Lung (tissue), 12 donors: ENCODE results near the gene DISC1. TPM values are rescaled to one million over a fixed set of nuclear protein-coding genes. Genes with fewer than 3 reads are reported as not detected.

ENCODE experiments used
- ATAC-seq: fragments of 200-7000 bp; cut with Tn5 transposase; one replicate; pipeline ENCODE4 v1.9.1; 2020; ENCODE audit warnings: moderate number of reproducible peaks; ENCODE audit not compliant: insufficient read depth, low FRiP score
- DNase-seq, 3 donors: peaks; one replicate each; pipeline ENCODE4 v3.0.0-alpha.2; 2013 to 2017
- H3K27ac ChIP-seq, 2 donors: one replicate each; pipeline ENCODE4 v1.5.1; 2013; ENCODE audit warnings: mild to moderate bottlenecking in 2 of 2, moderate library complexity in 2 of 2, control low read depth in 1 of 2, inconsistent platforms in 1 of 2, low read depth in 1 of 2, low read length in 1 of 2
- H3K27me3 ChIP-seq, 3 donors: one replicate each; pipeline ENCODE4 v1.5.1; 2013; ENCODE audit warnings: low read length in 2 of 3; ENCODE audit not compliant: control insufficient read depth in 3 of 3, insufficient read depth in 3 of 3
- H3K36me3 ChIP-seq, 4 donors: one replicate each; pipeline ENCODE4 v1.5.1; 2013; ENCODE audit warnings: low read length in 4 of 4, mild to moderate bottlenecking in 1 of 4, moderate library complexity in 1 of 4; ENCODE audit not compliant: control insufficient read depth in 4 of 4, insufficient read depth in 4 of 4
- H3K4me1 ChIP-seq, 5 donors: one replicate each; pipeline ENCODE4 v1.5.1; 2013; ENCODE audit warnings: low read length in 5 of 5, mild to moderate bottlenecking in 2 of 5, moderate library complexity in 1 of 5; ENCODE audit not compliant: control insufficient read depth in 5 of 5, insufficient read depth in 5 of 5
- H3K4me3 ChIP-seq: one replicate; pipeline ENCODE4 v1.5.1; 2013; ENCODE audit warnings: mild to moderate bottlenecking, control low read depth, moderate library complexity
- H3K9ac ChIP-seq, 2 donors: one replicate each; pipeline ENCODE4 v1.5.1; 2013; ENCODE audit warnings: low read length in 2 of 2, control low read depth in 1 of 2; ENCODE audit not compliant: insufficient read depth in 1 of 2
- H3K9me3 ChIP-seq, 4 donors: one replicate each; pipeline ENCODE4 v1.5.1; 2013; ENCODE audit warnings: low read length in 3 of 4, mild to moderate bottlenecking in 1 of 4, moderate library complexity in 1 of 4; ENCODE audit not compliant: control insufficient read depth in 4 of 4, insufficient read depth in 3 of 4
- WGBS, 2 donors: extraction: QIAGEN DNeasy Blood & Tissue Kit; methylation state at CpG; one replicate each; pipeline ENCODE4 v1.1.7; 2013; 5-methylcytosine and 5-hydroxymethylcytosine counted together
- polyA plus RNA-seq, 2 donors: library from polyadenylated mRNA; stranded (reverse); fragments of 200-250 nt; gene quantifications; one replicate each; pipeline ENCODE4 v1.2.1, GENCODE V29; 2013
- total RNA-seq, 2 donors: library from RNA; depleted of rRNA in 1 of 2; stranded (reverse); fragments of >200 nt in 1 of 2; gene quantifications; one replicate each; pipeline ENCODE4 v1.2.1, GENCODE V29; 2014 to 2021
- TF ChIP-seq, protein P1 (sequence below): IDR thresholded peaks from 2 replicates; pipeline ENCODE4 v1.5.1; 2012; ENCODE audit warnings: mild to moderate bottlenecking; ENCODE audit errors: control extremely low read depth, extremely low read depth
- donor health status: control.
- donor health status: control.
- donor health status: Bipolar disorder and iron deficiency.
- donor health status: healthy.
- donor health status: DM: yes; HTN: yes; CAD: no.

DISC1 gene
- total and polyA plus RNA-seq, 4 donors = 0.98 to 32.9 (median 6.1) TPM

DNA sequence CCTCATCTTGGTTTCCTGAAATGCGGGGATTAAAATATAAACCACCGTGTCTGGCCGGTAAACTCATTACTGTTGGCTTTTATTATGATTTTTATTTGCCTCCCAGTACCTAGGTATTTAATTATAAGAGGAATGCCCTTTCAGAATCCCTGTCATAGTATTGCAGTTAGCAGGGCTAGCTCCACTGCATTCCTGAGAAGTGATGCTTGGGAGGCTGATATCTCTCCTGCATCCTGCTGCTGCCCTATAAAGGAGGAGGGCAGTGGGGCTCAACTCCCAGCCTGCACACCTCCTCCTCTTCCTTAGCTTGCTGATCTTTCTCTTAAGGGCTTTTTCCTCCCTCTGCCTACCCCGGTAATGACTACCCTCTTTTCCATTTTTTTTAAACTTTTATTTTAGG is 19.9 kb upstream of the DISC1 start:
- no peaks in the 10 kb centered on the region for H3K27me3 ChIP-seq
- WGBS, 2 donors = 77 to 79% methylated on average over 4 of the region's 4 CpGs
- TF ChIP-seq, protein P1, sequence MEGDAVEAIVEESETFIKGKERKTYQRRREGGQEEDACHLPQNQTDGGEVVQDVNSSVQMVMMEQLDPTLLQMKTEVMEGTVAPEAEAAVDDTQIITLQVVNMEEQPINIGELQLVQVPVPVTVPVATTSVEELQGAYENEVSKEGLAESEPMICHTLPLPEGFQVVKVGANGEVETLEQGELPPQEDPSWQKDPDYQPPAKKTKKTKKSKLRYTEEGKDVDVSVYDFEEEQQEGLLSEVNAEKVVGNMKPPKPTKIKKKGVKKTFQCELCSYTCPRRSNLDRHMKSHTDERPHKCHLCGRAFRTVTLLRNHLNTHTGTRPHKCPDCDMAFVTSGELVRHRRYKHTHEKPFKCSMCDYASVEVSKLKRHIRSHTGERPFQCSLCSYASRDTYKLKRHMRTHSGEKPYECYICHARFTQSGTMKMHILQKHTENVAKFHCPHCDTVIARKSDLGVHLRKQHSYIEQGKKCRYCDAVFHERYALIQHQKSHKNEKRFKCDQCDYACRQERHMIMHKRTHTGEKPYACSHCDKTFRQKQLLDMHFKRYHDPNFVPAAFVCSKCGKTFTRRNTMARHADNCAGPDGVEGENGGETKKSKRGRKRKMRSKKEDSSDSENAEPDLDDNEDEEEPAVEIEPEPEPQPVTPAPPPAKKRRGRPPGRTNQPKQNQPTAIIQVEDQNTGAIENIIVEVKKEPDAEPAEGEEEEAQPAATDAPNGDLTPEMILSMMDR = no peak
- no peak overlapping the region for H3K9ac ChIP-seq
- DNase-seq (no peak), ATAC-seq (no peak)
- no peak overlapping the region for H3K27ac ChIP-seq
- H3K36me3 ChIP-seq = no peaks in the 10 kb centered on the region
- H3K9me3 ChIP-seq = no peaks in the 10 kb centered on the region
- H3K4me3 ChIP-seq = no peak overlapping the region
- H3K4me1 ChIP-seq = peaks cover 0 to 14% (median 2%) of the 10 kb centered on the region in 5 donors

DNA sequence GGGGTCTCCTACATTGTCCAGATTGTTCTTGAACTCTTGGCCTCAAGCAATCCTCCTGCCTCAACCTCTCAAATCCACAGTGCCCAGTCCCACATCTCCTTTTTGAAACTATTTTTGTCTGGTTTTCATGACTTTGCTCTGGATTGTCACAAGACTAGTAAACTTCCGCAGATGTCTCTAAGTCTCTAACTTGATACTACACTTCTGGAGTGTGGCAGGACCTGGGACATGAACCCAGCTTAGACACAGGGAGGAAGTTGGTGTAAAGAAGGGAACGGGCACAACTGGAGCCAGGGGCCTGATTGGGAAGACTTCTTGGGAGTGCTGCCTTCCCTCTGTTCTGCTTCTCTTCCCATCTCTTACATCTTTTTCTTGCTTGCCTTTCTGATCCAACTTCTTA is 16.2 kb upstream of the DISC1 start:
- H3K27ac ChIP-seq = no peak overlapping the region
- H3K9ac ChIP-seq = no peak overlapping the region
- no peak overlapping the region for H3K4me3 ChIP-seq
- DNase-seq = no peak
- WGBS, 2 donors = 64 to 70% methylated on average over 2 of the region's 2 CpGs
- no peak for ATAC-seq
- peaks cover 0 to 2% (median 0%) of the 10 kb centered on the region in 5 donors for H3K4me1 ChIP-seq
- TF ChIP-seq, protein P1 = no peak
- H3K36me3 ChIP-seq = no peaks in the 10 kb centered on the region
- H3K9me3 ChIP-seq = no peaks in the 10 kb centered on the region
- no peaks in the 10 kb centered on the region for H3K27me3 ChIP-seq

DNA sequence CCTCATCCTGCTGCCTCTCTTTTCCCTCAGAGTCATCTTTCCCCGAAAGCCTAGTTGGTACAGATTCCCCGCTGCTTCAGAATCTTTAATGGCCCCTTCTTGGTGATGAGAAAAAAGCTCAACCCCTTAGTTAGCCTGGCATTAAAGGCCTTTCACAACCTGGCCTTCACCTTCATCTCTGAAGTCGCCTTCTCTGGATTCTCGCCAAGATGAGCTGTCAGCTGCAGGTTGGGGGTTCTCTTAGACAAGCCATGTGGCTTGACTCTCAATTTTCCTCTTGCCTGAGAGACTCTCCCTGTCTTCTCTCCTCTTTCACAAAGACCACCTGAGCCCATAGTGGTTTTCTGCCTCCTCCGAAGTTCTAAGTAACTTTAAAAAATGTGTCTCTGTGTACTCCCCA is 15.5 kb upstream of the DISC1 start:
- TF ChIP-seq, protein P1 = no peak
- Histone ChIP-seq H3K36me3 (no peaks in the 10 kb centered on the region), H3K9ac (no peak overlapping the region), H3K27ac (no peak overlapping the region), H3K4me3 (no peak overlapping the region), H3K27me3 (no peaks in the 10 kb centered on the region), H3K4me1 (peaks cover 0 to 2% (median 0%) of the 10 kb centered on the region in 5 donors), H3K9me3 (no peaks in the 10 kb centered on the region)
- WGBS, 2 donors = 85 to 90% methylated on average over 5 of the region's 5 CpGs
- DNase-seq = no peak
- ATAC-seq = no peak

DNA sequence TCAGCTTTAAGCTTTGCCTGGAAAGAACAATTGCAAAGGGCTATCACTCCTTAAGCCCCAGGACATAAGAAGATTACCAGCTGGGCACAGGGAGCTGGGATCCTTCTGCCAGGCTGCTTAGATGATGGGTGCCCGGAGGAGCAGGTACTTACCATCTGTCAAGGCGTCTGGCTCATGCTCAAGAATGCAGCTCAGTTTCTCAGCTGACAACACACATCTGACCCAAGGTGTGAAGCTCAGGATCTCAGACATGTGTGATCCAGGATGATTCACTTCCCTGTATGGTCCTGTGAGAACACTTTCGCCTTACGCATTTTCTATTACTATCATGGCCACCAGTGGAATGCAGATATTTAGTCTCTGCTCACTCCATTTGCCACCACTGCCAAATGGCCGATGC is 14.7 kb upstream of the DISC1 start:
- Histone ChIP-seq H3K4me1 (peaks cover 0 to 2% (median 0%) of the 10 kb centered on the region in 5 donors), H3K27ac (no peak overlapping the region), H3K9ac (no peak overlapping the region), H3K4me3 (no peak overlapping the region), H3K27me3 (no peaks in the 10 kb centered on the region), H3K9me3 (no peaks in the 10 kb centered on the region), H3K36me3 (no peaks in the 10 kb centered on the region)
- TF ChIP-seq, protein P1 = no peak
- DNase-seq (no peak), ATAC-seq (no peak)
- 82 to 90% methylated on average over 5 of the region's 5 CpGs for WGBS, 2 donors
